Mesothelial cell of epicardium (in vitro differentiated cells): ENCODE measurements around the gene RHOBTB1. TPM values are rescaled to one million over a fixed set of nuclear protein-coding genes. Genes with fewer than 3 reads are reported as not detected.

Experiments used
- DNase-seq, 2 experiments: peaks; one replicate each; pipeline ENCODE4 v3.0.0; 2021; ENCODE audit warnings: low spot score in 2 of 2; ENCODE audit not compliant: unreplicated experiment in 2 of 2
- H3K27ac Mint-ChIP-seq: 2 replicates; pipeline ENCODE4 v1.8.0; 2021; ENCODE audit warnings: mixed read lengths
- H3K27me3 Mint-ChIP-seq: 2 replicates; pipeline ENCODE4 v1.8.0; 2021; ENCODE audit warnings: low read depth, mixed read lengths
- H3K36me3 Mint-ChIP-seq: 2 replicates; pipeline ENCODE4 v1.8.0; 2021; ENCODE audit warnings: mixed read lengths
- H3K4me1 Mint-ChIP-seq: 2 replicates; pipeline ENCODE4 v1.8.0; 2021; ENCODE audit warnings: mixed read lengths
- H3K4me3 Mint-ChIP-seq: 2 replicates; pipeline ENCODE4 v1.8.0; 2021; ENCODE audit warnings: mild to moderate bottlenecking, moderate library complexity, mixed read lengths
- H3K9me3 Mint-ChIP-seq: 2 replicates; pipeline ENCODE4 v1.8.0; 2021; ENCODE audit warnings: mixed read lengths
- total RNA-seq: library from RNA; stranded (reverse); gene quantifications from 3 replicates; pipeline ENCODE4 v1.2.1, GENCODE V29; 2021
- TF ChIP-seq, protein P1 (sequence below): fragments of 200-600 bp; sonication (generic); IDR thresholded peaks from one replicate; pipeline ENCODE4 v1.5.0; 2021; ENCODE audit warnings: antibody characterized with exemption; ENCODE audit not compliant: unreplicated experiment

RHOBTB1 gene
- total RNA-seq, 1 donor from 2014 or later = 52.5 TPM

DNA sequence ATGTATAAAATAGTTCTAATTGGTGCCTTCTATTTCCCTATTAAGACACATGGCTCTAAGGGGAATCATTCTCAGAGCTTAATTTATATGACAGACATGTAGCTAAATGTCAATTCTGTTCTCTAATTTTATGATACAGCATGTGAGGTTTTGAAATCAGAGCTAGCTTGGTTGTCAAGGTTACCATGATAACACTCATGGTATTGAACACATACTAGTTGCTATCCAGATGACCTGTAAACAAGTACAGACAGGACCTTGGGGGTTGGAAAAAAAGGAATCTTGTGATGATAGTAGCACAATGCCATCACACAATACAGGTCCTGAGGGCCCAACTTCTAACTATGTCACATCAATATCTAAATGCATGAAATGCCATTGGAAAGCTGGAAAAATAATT lies 49.2 kb downstream of the RHOBTB1 start:
- Mint-ChIP-seq H3K27me3 (no peaks in the 10 kb centered on the region), H3K4me1 (peaks cover 52% of the 10 kb centered on the region), H3K4me3 (no peak overlapping the region), H3K9me3 (peaks cover 4% of the 10 kb centered on the region), H3K36me3 (peaks cover 29% of the 10 kb centered on the region), H3K27ac (peak overlapping the region; percentile 40)
- TF ChIP-seq, protein P1, sequence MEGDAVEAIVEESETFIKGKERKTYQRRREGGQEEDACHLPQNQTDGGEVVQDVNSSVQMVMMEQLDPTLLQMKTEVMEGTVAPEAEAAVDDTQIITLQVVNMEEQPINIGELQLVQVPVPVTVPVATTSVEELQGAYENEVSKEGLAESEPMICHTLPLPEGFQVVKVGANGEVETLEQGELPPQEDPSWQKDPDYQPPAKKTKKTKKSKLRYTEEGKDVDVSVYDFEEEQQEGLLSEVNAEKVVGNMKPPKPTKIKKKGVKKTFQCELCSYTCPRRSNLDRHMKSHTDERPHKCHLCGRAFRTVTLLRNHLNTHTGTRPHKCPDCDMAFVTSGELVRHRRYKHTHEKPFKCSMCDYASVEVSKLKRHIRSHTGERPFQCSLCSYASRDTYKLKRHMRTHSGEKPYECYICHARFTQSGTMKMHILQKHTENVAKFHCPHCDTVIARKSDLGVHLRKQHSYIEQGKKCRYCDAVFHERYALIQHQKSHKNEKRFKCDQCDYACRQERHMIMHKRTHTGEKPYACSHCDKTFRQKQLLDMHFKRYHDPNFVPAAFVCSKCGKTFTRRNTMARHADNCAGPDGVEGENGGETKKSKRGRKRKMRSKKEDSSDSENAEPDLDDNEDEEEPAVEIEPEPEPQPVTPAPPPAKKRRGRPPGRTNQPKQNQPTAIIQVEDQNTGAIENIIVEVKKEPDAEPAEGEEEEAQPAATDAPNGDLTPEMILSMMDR = no peak
- no peak for DNase-seq

DNA sequence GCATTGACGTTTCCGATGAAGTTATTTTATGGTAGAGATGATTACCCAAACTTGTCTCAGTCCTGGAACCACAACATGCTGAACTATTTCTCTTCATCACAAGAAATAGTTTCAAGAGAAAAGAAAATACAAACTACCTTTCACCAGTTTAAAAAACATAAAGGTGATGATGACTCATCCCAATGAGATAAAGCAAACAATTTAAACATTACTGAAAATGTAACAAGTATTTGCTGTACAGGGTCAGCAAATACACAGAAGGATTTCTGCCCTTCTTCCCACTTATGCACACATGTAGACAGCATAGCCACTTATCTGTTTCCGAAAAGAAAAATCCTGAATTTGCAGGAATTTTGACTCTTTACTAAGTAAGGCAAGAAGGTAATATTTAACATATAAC lies 50.8 kb downstream of the RHOBTB1 start:
- H3K36me3 Mint-ChIP-seq = peaks cover 22% of the 10 kb centered on the region
- TF ChIP-seq, protein P1 = no peak
- H3K4me1 Mint-ChIP-seq = peaks cover 56% of the 10 kb centered on the region
- H3K27ac Mint-ChIP-seq = peak overlapping the region; percentile 49
- no peaks in the 10 kb centered on the region for H3K27me3 Mint-ChIP-seq
- no peak for DNase-seq
- H3K4me3 Mint-ChIP-seq = no peak overlapping the region
- peaks cover 4% of the 10 kb centered on the region for H3K9me3 Mint-ChIP-seq

DNA sequence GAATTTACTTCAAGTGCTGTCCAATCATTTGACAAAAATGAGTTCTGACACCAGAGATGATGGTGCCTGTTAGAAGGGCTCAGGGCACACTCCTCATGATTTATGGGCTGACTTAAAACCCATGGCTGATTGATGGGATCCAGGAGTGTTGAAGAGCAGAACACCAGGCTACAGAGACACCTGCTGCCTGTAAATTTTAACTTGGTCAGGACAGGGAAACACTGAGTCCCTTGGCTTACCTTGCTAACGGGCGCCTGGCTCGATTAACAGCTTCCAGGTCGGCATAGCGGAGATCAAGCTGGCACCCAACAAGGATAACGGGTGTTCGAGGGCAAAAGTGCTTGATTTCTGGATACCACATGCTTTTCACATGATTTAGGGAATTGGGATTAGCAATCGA lies 51.4 kb downstream of the RHOBTB1 start:
- TF ChIP-seq, protein P1 = no peak
- H3K9me3 Mint-ChIP-seq = peaks cover 4% of the 10 kb centered on the region
- H3K27me3 Mint-ChIP-seq = no peaks in the 10 kb centered on the region
- no peak for DNase-seq
- H3K4me1 Mint-ChIP-seq = peaks cover 55% of the 10 kb centered on the region
- H3K36me3 Mint-ChIP-seq = peaks cover 22% of the 10 kb centered on the region
- no peak overlapping the region for H3K27ac Mint-ChIP-seq
- H3K4me3 Mint-ChIP-seq = no peak overlapping the region

DNA sequence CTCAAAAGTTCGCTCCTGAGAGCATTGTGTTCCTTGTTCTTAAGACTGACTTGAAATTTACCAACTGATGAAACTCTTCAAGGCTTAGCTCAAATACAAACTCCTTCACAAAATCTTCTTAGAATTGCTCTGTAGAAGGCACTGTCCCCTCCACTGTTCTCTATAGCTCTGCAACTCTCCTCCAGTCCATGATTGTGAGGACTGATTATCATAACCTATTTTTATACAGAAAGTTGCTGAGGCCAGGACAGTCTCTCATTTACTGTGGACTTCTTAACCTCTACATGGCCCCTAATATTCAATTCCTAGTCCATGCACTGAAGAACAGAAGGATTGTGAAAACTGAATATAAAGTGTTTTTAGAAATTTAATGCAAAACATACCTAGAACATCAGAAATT lies 53.2 kb downstream of the RHOBTB1 start:
- Mint-ChIP-seq H3K4me1 (peaks cover 42% of the 10 kb centered on the region), H3K27me3 (no peaks in the 10 kb centered on the region), H3K9me3 (peaks cover 8% of the 10 kb centered on the region), H3K4me3 (no peak overlapping the region), H3K27ac (no peak overlapping the region), H3K36me3 (peaks cover 37% of the 10 kb centered on the region)
- TF ChIP-seq, protein P1 = no peak
- no peak for DNase-seq

DNA sequence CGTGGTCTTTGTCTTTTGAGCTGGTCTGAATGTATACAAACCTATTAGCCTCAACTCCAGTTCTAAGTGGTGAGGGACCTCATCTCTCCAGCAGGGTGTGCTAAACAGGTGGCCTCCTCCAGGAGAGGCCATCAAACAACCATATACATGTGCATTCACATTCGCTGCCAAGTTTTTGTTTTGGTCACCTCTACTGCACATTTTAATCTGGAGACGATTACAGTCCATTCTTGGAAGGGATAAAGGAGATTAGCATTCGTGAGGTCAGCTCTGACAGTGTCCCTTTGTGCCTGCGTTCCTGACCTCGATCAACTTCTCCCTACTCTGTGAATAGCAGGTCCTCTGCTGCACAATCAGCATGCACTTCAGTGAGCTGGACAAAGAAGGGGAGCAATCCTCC lies 60.8 kb downstream of the RHOBTB1 start:
- no peak overlapping the region for H3K27ac Mint-ChIP-seq

DNA sequence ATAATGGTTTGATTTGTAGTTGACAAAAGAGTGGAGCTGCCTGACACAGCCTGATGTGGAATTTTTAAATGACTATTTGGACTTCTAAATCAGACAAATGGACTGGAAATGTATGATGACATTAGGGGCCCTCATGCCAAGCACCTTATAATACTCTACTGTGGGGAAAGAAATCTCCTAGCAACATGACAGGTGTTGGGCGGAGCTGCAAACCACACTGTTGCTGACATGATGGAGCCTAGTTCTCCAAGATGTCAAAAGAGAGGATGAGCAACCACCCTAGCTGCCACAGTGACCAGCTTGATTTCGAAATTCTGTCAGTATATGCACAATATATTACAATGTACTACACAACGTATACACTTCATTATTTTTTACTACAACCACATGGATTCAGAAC lies 65.8 kb downstream of the RHOBTB1 start:
- H3K4me3 Mint-ChIP-seq = no peak overlapping the region
- TF ChIP-seq, protein P1 = no peak
- peaks cover 45% of the 10 kb centered on the region for H3K36me3 Mint-ChIP-seq
- H3K27me3 Mint-ChIP-seq = no peaks in the 10 kb centered on the region
- no peaks in the 10 kb centered on the region for H3K9me3 Mint-ChIP-seq
- H3K27ac Mint-ChIP-seq = peak overlapping the region; percentile 59
- H3K4me1 Mint-ChIP-seq = peaks cover 10% of the 10 kb centered on the region
- DNase-seq = no peak

More for the DNA sequence above, 60.8 kb downstream of the RHOBTB1 start:
- Mint-ChIP-seq H3K4me1 (peaks cover 7% of the 10 kb centered on the region), H3K36me3 (peaks cover 67% of the 10 kb centered on the region), H3K27me3 (no peaks in the 10 kb centered on the region), H3K9me3 (peaks cover 8% of the 10 kb centered on the region), H3K4me3 (no peak overlapping the region)
- DNase-seq = no peak
- TF ChIP-seq, protein P1 = no peak
